WTC11 (cell line): Measurements from ENCODE around the gene SURF1.

ENCODE experiments used
- ZNF138 ChIP-seq: sonication (generic); formaldehyde crosslinking; conservative IDR thresholded peaks from 2 replicates; pipeline ENCODE4 v1.8.1; 2022; ENCODE audit warnings: mild to moderate bottlenecking, moderate library complexity, missing genetic modification reagents
- TF ChIP-seq, protein P1 (sequence below): sonication (generic); formaldehyde crosslinking; IDR thresholded peaks from 2 replicates; pipeline ENCODE4 v1.8.1; 2023; ENCODE audit warnings: mild to moderate bottlenecking, missing genetic modification reagents

DNA sequence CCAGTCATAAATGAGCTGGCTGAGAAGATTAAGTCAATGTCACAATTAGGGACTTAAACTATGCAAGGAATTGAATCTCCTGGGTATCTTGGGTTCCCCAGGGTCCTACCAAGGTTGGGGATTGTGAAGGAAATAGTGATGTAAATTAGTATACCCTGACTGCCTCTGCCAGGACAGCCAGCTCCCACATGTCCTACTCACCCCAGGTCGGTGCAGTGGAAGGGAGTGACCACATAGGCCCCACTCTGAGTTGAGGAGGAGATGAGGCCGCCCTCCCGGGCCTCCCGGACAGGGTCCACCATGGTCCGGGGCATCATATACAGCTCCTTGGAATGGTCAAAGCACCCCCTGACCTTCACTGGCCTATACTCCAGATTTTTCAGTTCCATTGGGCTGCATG, 2.7 kb downstream of the SURF1 start:
- no peak for TF ChIP-seq ZNF138
- TF ChIP-seq, protein P1, sequence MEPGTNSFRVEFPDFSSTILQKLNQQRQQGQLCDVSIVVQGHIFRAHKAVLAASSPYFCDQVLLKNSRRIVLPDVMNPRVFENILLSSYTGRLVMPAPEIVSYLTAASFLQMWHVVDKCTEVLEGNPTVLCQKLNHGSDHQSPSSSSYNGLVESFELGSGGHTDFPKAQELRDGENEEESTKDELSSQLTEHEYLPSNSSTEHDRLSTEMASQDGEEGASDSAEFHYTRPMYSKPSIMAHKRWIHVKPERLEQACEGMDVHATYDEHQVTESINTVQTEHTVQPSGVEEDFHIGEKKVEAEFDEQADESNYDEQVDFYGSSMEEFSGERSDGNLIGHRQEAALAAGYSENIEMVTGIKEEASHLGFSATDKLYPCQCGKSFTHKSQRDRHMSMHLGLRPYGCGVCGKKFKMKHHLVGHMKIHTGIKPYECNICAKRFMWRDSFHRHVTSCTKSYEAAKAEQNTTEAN: no peak
